GM12892 (cell line): ENCODE measurements around the gene MRPS33. TPM values are rescaled to one million over a fixed set of nuclear protein-coding genes. Genes with fewer than 3 reads are reported as not detected.
"Not testable (repeated sequence)": the region's sequence is repeated elsewhere in the genome, so short reads cannot be mapped to it uniquely, and the experiment has no call there.

Experiments
- DNase-seq: peaks from one replicate; pipeline ENCODE4 v3.0.0; 2011; ENCODE audit not compliant: insufficient read length
- FAIRE-seq: peaks from 2 replicates; lab custom pipeline; 2011; peaks lifted over from hg19 to GRCh38; lab: Jason Lieb, UNC
- POLR2A ChIP-seq: IDR thresholded peaks from 2 replicates; pipeline ENCODE4 v1.6.1; 2011; ENCODE audit warnings: low read depth, low read length, control low read depth
- POLR2AphosphoS5 ChIP-seq: IDR thresholded peaks from 2 replicates; pipeline ENCODE4 v1.6.1; 2011; ENCODE audit warnings: low read depth, low read length, control low read depth
- TAF1 ChIP-seq: IDR thresholded peaks from 2 replicates; pipeline ENCODE4 v1.6.1; 2011; ENCODE audit warnings: low read depth, mild to moderate bottlenecking, control low read depth, low read length, borderline replicate concordance
- polyA plus RNA-seq: library from polyadenylated mRNA; unstranded; fragments of >200 nt; gene quantifications from one replicate; pipeline ENCODE4 v1.2.1, GENCODE V29; 2012; ENCODE audit warnings: missing spikeins, inconsistent platforms; ENCODE audit not compliant: missing spikeins

MRPS33 gene
- 140 TPM for polyA plus RNA-seq

DNA sequence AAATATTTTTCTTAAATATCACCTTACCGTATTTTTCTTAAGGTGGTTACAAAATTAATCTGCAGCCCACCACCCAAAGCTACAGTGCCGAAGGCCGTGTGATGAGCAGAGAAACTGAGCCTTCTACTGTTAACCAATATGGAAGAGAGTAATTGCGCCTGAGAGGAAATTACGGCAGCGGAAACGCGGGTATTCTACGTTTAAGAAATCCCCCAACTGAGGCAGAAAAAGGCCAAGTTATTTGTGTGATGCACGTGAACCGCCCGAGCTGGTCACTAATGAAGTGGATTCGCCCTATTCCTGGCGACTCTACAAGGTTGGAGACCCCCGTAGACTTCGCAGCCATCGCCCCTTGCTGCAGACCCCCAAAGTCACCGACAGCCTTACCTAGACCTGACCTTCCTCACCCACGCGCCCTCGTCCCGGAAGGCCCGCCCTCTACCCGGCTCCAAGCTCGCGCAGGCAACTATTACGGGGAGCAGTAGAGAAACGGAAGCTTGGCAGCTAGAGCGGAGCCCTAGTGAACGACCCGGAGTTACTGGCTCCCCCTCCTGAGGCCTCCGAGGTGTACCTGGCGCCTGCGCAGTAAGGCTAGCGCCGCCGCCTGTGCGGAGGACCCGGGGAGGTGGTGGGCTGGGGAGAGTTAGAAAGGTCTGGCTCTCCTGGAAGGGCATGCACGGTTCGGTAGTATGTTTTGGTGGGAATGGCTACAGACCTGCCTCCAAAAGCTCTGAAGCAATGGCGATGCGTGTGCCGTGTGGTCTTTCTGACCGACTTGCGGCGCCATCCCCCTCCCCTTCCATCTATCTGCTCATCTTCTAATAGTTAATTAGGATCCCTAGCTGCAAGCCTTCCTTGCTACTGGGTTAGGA, at the start of gene MRPS33:
TSS of gene MRPS33 (minus strand) at position 429 of the 872 bp plus-strand sequence. CDS start 4,319 bp downstream, outside the sequence.
- peak; percentile 99 for FAIRE-seq
- DNase-seq = peak; percentile 86
- TF ChIP-seq POLR2A = peak; percentile 98
- peak; percentile 95 for TF ChIP-seq POLR2AphosphoS5
- peak; percentile 75; the same call in 1 of the 2 replicates for TF ChIP-seq TAF1

GRCh38 chr7:141057788-141058187, 43.0 kb upstream of the MRPS33 start:
- DNase-seq (no peak), FAIRE-seq (no peak)
- TF ChIP-seq POLR2A = no peak
- no peak for TF ChIP-seq TAF1
- TF ChIP-seq POLR2AphosphoS5 = no peak

DNA sequence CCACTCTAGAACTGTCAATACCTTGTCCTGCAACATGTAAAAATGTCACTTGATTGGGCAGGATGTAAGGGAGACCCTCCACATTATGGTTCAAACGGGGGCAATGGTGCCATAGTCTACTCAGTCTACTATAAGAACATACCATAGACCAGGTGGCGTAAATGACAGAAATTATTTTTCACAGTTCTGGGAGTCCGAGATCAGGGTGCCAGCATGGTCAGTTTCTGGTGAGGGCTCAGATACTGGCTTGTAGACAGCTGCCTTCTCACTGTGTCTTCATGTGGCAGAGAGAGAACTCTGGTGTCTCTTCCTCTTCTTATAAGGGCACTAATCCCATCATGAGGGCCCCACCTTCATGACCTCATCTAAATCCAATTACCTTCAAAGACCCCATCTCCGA, 40.4 kb upstream of the MRPS33 start:
- DNase-seq = no peak
- TF ChIP-seq POLR2AphosphoS5 (no peak), POLR2A (no peak), TAF1 (no peak)
- FAIRE-seq = no peak

DNA sequence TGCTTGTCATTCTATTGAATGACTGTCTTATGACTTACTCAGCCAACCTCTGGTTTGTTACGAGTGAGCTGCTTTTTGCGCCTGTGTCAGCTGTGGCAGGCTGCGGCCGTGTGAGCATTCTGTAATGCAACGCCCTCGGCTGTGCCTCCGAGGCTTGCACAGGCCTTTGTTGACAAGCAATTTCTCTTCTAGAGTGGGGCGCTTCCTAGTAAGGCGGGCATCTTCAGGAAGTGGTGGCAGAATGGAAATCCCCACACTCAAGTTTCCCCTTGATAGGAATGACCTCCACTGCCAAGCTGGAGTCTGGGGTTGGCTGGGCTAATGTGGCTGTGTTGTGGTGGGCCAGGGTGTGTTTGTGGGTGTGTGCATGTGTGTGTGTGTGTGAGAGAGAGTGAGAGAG, 38.9 kb upstream of the MRPS33 start:
- TF ChIP-seq POLR2A = no peak
- no peak for FAIRE-seq
- no peak for DNase-seq

DNA sequence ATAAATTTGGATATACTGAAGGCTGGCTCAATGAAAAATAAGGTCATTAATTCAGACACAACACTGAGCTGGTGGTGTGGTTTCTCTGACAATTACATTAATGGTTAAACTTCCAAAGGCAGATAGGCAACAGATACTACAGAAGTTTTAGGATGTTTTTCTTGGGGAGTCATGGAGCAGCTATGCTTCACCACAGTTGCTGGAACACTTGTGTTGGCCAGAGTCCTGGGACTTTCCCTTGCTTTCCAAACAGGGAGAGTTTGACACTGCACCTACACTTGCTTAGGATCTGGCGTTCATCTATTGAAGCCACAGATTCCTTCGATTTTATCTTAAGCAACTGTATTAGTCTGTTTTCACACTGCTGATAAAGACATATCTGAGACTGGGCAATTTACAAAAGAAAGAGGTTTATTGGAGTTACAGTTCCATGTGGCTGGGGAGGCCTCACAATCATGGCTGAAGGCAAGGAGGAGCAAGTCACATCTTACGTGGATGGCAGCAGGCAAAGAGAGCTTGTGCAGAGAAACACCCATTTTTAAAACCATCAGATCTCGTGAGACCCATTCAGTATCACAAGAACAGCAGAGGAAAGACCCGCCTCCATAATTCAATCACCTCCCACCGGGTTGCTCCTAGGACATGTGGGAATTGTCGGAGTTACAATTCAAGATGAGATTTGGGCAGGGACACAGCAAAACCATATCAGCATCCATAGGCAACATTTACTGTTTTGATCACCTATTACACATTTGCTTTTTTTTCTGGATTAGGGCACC, 31.3 kb upstream of the MRPS33 start:
- no peak for DNase-seq
- TF ChIP-seq POLR2A (no peak), TAF1 (no peak), POLR2AphosphoS5 (no peak)
- no peak for FAIRE-seq

DNA sequence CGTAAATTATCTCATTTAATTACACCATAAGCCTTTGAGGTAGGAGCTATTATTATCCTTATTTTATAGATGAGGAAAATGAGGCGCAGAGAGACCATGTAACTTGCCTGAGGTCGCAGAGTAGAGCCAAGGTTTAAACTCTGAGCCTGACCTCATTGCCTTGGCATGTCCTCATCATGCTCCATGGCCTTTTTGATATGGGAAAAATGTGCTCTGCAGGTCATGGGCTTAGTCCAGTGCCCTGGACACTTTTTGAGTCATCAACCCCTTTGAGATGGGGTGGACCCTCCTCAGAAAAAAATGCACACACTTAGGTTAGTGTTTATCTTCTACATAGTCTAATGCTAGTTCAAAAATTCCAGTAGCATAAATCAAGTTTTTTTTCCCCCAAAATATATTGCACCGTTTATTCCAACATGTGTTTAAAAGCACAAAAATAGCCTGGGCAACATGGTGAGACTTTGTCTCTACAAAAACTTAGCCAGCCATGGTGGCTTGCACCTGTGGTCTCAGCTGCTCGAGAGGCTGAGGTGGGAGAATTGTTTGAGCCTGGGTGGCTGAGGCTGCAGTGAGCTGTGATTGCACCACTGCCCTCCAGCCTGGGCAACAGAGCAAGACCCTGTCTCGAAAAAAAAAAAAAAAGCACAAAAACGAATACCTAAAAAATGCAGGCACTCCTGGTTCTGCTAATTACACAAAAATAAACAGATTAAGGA, 30.5 kb upstream of the MRPS33 start:
- TF ChIP-seq POLR2A = no peak
- no peak for TF ChIP-seq TAF1
- TF ChIP-seq POLR2AphosphoS5 = no peak
- FAIRE-seq (no peak), DNase-seq (no peak)

GRCh38 chr7:141043616-141044015, 28.9 kb upstream of the MRPS33 start:
- no peak for FAIRE-seq
- TF ChIP-seq POLR2AphosphoS5 = no peak
- TF ChIP-seq TAF1 = no peak
- TF ChIP-seq POLR2A = no peak

GRCh38 chr7:141042222-141043193, 27.8 kb upstream of the MRPS33 start:
- DNase-seq = no peak
- TF ChIP-seq POLR2A = no peak
- no peak for TF ChIP-seq POLR2AphosphoS5
- TF ChIP-seq TAF1 = no peak
- FAIRE-seq = no peak

More at GRCh38 chr7:141043616-141044015, 28.9 kb upstream of the MRPS33 start:
- DNase-seq = no peak

GRCh38 chr7:141039376-141039775, 24.6 kb upstream of the MRPS33 start:
- DNase-seq (no peak), FAIRE-seq (no peak)
- TF ChIP-seq POLR2AphosphoS5 (no peak), POLR2A (no peak), TAF1 (no peak)

- not testable (repeated sequence) for FAIRE-seq, DNase-seq
Measured at GRCh38 chr7:141038100-141038499, 23.3 kb upstream of the MRPS33 start.

DNA sequence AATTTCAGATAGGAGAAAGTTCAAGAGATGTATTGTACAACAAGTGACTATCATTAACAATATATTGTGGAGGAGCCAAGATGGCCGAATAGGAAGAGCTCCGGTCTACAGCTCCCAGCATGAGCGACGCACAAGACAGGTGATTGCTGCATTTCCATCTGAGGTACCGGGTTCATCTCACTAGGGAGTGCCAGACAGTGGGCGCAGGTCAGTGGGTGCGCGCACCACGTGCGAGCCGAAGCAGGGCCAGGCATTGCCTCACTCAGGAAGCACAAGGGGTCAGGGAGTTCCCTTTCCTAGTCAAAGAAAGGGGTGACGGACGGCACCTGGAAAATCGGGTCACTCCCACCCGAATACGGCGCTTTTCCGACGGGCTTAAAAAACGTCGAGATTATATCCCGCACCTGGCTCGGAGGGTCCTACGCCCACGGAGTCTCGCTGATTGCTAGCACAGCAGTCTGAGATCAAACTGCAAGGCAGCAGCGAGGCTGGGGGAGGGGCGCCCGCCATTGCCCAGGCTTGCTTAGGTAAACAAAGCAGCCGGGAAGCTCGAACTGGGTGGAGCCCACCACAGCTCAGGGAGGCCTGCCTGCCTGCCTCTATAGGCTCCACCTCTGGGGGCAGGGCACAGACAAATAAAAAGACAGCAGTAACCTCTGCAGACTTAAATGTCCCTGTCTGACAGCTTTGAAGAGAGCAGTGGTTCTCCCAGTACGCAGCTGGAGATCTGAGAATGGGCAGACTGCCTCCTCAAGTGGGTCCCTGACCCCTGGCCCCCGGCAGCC, 18.0 kb upstream of the MRPS33 start:
- not testable (repeated sequence) for DNase-seq, FAIRE-seq
